Vagina (tissue), 2 donors: ENCODE results near the gene TMEM18.

Experiments
- POLR2AphosphoS5 ChIP-seq, 2 donors: sonication (generic); formaldehyde crosslinking; IDR thresholded peaks; one replicate each; pipeline ENCODE4 v1.9.0; 2017; ENCODE audit warnings: antibody characterized with exemption in 2 of 2, mild to moderate bottlenecking in 2 of 2, low read depth in 1 of 2; ENCODE audit not compliant: insufficient read depth in 1 of 2
- TF ChIP-seq, protein P1 (sequence below), 3 experiments: fragments of 450-650 bp in 2 of 3; fragments of 200-600 bp in 1 of 3; sonication (generic) in 1 of 3; IDR thresholded peaks; one replicate each; pipeline ENCODE4 v1.5.1; 2017 to 2019; ENCODE audit warnings: antibody characterized with exemption in 3 of 3, mild to moderate bottlenecking in 2 of 3, moderate library complexity in 2 of 3

DNA sequence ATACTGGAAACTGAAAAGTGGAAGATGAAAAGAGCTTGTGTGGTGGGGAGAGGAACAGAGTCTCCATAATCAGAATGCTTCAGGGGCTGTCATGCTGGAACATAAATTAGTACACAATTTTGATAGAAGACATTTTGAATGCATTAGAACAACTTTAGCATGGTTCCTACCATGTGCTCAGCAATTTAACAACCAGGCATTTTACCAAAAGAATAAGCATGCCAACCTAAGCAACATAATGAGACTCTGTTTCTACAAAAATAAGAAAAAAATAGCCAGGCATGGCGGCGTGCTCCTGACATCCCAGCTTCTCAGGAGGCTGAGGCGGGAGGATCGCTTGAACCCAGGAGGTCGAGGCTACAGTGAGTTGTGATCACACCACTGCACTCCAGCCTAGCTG, 40.5 kb upstream of the TMEM18 start:
- TF ChIP-seq, protein P1, sequence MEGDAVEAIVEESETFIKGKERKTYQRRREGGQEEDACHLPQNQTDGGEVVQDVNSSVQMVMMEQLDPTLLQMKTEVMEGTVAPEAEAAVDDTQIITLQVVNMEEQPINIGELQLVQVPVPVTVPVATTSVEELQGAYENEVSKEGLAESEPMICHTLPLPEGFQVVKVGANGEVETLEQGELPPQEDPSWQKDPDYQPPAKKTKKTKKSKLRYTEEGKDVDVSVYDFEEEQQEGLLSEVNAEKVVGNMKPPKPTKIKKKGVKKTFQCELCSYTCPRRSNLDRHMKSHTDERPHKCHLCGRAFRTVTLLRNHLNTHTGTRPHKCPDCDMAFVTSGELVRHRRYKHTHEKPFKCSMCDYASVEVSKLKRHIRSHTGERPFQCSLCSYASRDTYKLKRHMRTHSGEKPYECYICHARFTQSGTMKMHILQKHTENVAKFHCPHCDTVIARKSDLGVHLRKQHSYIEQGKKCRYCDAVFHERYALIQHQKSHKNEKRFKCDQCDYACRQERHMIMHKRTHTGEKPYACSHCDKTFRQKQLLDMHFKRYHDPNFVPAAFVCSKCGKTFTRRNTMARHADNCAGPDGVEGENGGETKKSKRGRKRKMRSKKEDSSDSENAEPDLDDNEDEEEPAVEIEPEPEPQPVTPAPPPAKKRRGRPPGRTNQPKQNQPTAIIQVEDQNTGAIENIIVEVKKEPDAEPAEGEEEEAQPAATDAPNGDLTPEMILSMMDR (IDR thresholded peaks at IDR 0.05), result no peak
- TF ChIP-seq POLR2AphosphoS5 (IDR thresholded peaks at IDR 0.05; ENCODE audit: insufficient read depth in 1 of 2, low read depth in 1 of 2), result no peak
